Astrocyte of the hippocampus (primary cell): Measurements from ENCODE around the gene KLK11.

Source experiments
- DNase-seq: peaks from one replicate; pipeline ENCODE4 v3.0.0; 2011; ENCODE audit warnings: low read depth, low spot score

The KLK11 gene

DNA sequence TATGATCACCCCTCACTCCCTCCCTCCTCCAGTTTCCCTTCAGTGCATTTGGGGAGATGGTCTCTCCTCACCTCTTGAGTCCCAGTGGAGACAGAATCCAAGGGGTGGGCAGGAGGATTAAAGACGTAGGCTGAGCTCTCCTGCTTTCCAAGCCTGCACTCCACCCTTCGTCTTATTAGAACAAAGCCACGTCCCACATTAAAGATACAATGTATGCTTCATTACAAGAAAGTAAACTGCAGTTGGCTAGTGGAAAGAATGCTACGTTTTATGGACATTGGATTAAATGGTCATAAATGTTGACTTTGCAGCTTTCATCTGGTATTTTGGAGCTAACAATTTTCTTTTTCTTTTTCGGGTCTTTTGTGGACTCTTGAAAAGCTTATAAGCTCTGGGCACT lies 1.5 kb upstream of the KLK11 start:
- no peak for DNase-seq

DNA sequence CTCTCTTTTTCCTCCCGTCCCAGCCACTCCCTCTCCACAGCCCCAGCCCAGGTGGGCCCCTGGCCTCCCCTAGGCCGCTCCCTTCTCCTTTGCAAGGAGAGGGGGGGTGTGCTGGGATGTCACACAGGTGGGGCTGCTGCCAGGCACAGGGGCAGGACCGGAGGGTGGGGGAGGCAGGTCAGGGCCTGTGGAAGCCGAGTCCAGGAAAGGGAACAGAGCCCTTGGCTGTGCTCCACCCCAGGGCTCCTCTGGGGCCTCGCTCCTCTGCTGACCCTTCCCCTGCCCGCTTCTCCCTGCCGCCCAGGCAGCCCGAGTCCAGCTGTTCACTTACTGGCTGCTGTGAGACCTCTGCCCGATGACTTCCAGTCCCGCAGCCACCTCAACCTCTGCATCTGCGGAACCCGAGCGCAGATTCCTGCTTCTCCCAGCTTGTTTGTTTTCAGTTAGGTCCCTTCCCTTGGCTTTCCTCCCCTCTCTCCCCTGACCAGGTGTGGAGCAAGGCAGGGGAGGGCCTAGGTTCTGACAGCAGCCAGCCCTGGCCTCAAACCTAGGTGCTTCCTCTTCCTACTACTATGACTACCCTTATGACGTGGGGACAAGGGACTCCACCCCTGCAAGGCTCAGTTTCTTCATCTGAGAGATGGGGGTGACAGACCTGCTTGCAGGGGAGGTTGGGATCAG lies 850 bp upstream of the KLK11 start:
- no peak for DNase-seq

DNA sequence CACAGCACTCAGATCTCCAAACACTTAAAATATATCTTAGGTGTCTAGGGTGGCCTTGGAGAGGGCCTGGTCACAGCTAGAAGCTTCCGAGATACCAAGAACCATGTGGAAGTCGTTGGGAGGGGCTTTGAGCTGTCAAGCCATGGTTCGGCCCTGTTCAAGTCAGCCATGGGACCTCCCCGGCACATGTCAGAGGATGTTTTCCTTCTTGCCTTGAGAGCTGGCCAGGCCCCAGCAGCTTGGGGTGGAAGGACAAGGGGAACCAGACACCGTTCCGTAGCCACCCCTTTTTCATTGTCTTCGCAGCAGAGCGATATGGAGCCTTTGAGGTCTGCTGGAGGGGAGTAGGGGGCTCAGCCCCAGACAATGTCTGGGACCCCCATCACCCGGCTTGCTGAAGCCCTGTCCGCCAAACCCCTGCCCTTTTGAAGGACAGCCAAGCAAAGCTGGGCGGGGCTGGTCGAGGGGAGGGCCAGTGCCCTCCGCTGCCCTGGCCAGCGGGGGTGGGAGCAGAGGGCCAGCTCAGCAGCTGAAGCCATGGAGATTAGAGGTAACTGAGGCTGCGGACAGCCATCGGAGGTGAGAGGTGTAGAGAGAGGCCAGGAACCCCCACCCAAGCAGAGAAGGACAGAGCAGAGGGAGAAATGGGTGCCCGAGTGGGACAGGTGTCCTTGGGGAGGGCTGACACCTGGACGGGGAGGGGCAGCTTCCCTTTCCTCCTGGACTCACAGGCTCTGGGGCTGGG lies 435 bp downstream of the KLK11 start:
- DNase-seq: no peak

DNA sequence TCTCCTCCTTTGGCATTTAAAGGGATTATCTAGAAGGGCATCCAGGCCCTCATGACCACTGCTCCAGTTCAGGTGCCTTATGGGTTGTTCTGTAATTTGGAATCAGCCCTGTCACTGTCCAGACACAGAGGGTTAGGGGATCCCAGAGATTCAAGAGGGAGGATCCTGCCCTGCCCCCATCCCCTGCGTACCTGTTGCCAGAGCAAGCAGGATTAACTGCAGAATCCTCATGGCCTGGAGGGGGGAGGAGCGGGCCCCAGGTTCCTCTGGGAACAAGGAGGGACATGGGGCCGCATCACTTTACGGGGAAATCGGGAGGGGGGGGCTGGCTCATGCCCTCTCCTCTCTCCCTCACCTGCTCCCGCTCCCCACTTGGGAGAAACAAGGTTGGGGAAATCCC lies 1.0 kb downstream of the KLK11 start:
- DNase-seq: no peak

DNA sequence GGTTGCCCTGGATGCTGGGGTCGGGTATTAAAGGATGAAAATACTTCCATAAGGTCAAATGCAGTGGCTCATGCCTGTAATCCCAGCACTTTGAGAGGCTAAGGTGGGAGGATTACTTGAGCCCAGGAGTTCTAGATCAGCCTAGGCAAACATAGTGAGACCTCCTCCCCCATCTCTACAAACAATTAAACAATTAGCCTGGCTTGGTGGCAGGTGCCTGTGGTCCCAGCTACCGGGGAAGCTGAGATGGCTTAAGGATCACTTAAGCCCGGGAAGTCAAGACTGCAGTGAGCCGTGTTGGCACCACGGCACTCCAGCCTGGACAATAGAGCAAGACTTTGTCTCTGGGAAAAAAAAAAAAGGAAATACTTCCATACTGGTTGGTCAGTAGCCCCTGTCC lies 1.5 kb downstream of the KLK11 start:
- no peak for DNase-seq

DNA sequence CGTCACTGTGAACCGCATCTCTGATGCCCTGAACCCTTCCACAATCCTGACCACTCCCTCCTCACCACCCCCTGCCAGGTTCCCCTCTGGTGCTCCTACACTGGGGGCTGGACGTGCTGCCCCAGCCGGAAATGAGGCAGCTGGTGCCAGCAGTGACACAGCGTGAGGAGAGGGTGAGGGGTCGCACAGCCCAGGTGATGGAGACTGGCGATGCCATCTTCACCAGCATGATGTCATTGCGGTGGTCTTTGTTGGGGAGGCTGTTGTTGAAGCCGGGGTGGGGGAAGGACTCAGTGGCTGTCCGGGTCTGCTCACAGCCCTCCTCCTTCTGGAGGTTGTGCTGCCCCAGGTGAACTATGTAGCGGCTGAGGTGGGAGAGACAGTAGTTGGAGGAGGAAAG lies 2.5 kb downstream of the KLK11 start:
- DNase-seq: no peak

DNA sequence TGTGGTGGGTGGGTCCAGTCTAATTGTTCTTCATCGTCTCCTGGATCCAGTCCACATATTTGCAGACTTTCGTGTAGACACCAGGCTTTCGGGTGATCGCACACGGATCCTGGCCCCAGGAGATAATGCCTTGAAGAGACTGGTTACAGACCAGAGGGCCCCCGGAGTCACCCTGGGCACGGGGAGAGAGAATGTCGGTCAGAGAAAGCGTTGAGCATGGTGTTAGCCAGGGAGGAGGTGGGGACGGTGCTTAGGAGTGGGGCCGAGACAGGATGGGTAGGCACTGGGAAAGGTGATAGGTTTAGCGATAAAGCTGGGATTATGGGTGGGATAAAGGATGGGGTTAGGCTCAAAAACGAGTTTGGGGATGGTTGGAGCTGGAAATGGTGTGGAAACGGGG lies 3.9 kb downstream of the KLK11 start:
- no peak for DNase-seq

DNA sequence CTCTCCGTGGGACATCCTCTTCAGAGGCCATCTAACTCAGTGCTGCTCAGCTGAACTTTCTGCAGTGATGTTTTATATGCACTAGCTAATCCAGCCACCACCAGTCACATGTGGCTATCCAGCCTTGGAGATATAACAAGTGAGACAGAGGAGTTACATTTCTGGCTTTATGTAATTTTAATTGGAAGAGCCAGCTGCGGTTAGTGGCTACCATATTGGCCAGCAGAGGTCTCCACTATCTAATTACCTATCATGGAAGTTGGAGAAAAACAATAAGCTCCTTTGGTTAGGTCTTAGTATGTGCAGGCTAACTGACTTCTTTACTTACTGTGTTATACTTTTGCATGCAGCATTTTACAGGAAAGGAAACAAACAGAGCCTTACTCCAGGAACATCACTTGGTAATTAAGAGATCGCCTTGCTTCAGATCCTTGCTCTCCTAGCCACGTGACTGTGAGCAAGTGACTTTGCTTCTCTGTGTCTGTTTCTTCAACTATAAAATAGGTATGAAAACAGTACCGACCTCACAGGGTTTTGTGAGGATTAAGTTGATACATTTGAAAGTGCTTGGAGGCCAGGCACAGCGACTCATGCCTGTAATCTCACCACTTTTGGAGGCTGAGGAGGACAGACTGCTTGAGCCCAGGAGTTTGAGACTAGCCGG lies 5.3 kb downstream of the KLK11 start:
- DNase-seq: peak; percentile 52

DNA sequence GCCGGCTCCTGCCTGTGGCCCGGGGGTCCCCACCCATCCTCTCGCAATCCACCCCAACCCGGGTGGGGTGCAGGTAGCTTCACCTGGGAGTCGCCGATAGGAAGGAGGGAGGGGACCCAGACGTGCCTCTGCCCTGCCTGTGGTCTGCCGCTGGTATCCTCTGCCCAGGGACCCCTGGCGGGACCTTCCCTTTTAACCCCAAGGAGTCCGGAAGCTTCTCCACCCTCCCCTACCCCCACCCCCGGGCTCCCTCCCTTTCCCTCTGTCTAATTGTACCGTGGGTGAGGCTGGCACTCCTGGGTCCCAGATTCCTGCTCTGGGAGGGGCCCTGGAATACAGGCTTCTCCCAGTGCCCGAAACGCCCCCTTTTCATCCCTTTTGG lies 6.9 kb downstream of the KLK11 start, which contains the start of gene KLK10:
TSS of gene KLK10 (minus strand) at position 166 of the 382 bp plus-strand sequence. CDS start 579 bp downstream, outside the sequence.
- no peak for DNase-seq

DNA sequence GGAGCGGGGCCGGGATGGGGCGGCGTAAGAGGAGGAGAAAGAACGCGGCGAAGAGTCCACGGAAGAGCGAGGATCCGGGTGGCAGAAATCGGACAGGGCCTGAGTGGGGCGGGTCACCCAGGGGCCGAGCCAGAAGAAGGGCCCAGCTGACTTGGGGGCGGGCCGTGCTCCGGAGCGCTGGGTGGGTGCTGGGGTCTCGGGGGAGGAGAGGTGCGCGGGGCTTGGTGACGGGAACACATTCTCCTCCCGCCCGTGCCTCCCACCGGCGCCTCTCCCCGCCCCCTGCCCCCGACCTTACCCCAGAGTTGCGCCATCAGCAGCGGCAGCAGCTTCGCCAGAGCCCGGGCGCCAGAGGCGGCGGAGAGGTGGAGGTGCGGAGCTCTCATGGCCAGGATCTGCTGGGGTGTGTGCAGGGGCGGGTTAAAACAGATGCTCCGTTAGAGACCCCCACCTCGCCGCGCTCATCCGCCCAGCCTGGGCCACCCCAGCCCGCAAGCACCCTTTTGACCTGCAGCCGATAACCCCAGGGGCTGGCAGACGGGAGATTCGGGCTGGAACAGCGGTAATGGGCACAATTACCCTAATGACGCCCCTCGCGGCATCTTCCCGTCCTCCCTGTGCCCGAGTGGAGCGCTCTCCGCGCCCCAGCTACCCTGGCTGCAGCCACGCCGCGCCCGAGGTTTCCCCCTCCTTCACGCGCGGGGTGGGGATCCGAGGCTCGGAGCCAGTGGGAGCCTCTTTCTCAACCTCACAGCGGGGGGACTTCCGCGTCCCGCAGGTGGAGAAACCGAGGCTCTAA lies 7.5 kb downstream of the KLK11 start:
- DNase-seq: peak; percentile 7

DNA sequence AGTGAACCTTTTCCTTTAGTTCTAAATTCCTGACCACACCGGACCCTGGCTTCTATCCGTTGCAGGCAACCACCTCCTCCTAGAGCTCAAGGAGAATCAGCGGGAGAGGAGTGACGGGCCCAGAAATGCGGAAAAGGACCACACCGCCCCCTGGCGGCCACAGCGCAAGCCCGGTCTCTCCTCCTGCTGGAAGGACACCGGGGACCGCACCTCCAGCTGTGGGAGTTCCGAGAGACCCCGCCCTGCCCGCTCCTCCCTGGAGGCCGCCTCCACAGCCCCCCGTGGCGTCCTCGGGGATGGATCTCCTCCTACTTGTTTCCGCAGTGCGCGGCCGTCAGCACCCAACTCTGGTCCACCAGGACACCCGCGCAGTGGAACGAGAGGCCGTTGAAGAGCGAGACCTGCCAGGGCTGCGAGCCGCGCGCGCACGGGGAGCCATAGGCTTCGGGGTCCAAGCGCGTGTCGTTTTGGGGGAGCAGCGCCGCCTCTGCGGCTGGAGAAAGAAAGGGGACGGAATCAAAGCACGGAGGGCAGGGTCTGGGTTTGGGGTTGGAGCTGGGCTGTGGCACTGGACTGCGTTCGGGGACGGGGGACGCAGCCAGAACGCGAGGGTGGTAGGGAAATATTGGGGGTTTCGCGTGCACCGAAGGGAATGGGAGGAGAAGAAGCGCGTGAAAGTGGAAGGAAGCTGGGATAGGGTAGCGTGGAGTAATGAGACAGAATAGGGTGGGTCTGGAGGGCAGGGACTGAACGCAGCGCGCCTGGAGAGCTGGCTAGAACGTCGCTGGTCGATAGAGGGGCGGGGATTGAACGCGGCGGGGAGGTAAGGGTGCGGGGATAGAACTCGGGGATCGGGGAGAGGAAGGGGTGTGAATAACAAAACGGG lies 9.4 kb downstream of the KLK11 start:
- DNase-seq: peak; percentile 52

DNA sequence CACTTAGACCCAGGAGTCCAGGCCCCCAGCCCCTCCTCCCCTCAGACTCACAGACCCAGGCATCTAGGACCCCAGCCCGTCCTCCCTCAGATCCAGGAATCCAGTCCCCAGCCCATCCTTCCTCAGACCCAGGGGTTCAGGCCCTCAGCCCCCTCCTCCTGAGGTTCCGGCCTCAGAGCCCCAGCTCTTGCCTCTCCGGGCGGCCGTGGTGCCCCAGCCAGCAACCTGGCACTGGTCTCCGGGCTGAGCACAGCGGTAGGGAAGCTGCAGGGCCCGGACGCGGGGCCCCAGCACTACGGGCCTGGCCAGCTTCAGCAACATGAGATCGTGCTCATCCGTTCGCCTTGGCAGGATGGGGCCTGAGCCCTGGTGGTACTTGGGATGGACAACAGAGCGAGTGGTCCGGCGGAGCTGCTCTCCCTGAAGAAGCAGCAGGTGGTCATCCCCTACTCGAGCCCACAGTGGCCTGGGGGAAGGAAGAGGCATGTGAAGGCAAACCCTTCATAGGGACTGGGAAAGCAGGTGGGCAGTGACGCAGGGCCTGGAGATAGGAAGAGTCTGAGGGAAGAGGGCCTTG lies 10.6 kb downstream of the KLK11 start:
- DNase-seq: no peak

DNA sequence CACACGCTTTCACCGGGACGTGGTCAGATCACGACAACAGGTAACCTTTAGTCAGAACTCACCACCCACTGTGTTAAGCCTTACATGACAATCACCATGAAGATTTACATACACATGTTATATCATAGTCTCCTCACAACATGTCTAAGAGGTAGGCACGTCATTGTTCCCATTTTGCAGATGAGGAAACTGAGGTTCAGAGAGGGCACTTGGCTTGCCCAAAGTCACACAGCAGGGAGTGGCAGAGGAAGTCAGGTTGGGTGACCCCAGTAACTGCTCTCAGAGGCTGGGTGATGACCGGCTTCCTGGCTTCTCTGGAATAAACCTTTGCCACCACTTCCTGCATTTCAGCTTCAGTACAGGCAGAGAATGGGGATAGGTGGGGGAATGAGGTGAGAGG lies 12.2 kb downstream of the KLK11 start:
- no peak for DNase-seq

DNA sequence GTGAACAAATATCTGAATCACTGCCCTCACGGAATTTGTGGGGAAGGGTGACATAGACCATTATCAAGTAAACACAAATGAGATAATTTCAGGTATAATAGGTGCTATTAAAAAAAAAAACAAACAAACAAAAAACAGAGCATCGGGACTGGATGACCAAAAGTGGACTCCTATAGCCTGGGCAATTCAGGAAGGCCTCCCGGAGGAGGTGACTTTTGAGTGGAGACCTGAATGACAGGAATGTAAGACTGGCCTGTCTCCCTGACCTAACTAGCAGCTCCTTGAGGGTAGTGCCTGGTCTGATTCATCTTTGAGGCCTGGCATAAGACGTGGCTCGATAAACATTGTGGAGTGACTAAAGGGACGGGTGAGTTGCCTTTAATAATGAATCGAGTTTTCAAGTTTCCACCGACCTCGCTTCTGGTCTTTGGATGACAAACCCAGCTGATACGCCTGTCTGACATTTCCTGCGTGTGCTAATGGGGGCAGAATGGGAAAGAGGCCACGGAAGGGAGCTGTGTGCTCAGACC lies 13.7 kb downstream of the KLK11 start:
- no peak for DNase-seq

DNA sequence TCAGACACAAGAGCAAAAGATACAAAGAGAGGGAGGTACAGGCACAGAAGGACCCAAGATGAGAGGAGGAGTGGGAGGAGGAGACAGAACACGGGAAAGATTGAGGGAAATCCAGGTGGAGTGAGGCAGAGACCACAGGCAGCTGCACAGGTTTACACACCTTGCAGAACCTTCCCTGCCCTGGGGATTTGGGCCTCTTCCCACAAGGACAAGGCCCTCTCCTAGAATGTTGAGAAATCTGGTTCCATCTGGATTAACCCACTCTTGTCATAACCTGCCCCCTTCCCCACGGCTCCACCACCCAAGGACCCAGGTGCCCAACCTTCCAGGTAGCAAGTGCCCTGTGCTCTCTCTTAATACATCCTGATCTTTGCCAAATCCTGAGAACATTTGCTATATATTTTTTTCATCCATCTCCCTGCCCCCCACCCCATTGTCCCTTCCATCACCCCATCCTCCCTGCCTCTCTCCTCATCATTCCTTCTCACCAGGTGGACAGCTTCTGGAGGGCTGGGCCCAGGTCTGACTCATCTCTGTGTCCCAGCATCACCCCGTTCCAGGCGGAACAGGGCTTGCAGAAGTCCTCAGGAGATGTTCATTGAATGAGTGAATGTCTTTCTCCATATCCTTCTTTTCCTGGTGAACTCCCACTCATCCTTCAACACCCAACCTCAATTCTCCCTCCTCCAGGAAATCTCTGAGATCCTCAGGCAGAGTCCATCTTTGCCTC lies 16.2 kb downstream of the KLK11 start:
- no peak for DNase-seq

DNA sequence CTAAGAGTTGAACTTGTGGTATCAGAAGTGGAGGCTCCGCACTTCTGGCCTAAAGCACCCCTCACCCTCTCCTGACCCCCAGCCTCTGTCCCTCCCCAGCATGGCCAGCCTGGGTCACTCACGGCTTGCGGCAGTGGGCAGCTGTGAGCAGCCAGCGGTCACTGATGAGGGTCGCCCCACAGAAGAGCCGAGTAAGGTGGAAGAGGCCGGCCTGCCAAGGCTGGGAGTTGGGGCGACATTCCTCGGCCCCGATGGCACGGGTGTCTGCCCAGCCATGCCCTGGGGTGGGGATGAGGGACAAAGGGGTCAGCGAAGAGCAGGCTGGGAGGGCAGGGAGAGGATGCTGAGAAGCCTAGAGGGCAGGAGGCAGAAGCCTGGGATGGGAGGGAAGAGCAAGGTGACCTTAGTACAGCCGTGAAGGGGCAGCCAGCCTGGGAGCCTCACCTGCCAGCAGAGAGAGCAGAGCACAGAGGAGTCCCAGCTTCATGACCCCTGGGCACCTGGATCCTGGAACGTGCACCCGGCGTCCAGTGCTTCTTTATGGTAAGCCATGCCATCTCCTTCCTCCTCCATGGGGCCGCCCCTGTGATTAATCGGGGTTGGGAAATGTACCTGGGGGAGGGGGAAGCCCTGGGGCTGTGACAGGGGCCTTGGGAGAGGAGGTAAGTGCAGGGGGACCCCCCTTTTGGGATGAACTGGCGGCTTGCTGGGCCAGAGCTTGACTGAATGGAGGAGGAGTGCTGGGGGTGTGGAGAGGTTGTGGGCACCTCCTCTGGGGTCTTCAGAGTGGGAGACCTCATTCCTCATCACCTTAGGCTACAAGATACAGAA lies 17.1 kb downstream of the KLK11 start:
- no peak for DNase-seq

DNA sequence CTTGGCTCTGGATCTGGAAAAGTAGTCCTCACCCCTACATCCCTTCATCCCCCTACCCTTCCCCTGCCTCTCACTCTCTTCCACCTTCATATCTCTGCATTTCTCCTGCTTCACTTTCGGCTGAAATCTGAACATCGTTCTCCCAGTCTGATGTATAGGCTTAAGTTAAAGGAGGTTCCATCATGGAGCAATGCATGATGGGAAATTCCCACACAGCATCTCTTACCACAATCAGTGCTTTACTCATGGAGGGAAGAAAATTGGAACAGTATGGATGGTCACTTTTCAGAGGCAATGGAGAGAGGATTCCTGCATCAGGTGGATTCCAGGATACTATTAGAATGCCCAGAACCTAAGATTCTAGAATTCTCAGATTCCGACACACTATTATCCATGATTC lies 18.9 kb downstream of the KLK11 start:
- no peak for DNase-seq

DNA sequence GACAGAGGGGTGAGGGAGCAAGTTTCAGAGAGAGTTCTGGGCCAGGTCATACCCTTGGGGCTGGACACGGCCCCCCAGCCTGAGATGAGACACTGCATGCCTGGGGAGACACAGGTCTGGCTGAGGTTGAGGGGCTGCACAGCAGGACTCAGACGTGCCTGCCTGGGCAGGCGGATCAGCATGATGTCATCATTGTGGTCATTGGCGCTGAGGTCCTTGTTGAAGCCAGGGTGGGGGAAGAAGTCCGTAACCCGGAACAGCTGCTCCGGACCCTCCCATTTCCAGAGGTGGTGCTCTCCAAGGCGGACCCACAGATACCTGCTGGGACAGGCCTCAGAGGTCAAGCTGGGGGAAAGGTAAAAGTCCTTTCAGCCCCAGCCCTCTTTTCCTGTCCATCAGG lies 20.0 kb downstream of the KLK11 start:
- DNase-seq: no peak

DNA sequence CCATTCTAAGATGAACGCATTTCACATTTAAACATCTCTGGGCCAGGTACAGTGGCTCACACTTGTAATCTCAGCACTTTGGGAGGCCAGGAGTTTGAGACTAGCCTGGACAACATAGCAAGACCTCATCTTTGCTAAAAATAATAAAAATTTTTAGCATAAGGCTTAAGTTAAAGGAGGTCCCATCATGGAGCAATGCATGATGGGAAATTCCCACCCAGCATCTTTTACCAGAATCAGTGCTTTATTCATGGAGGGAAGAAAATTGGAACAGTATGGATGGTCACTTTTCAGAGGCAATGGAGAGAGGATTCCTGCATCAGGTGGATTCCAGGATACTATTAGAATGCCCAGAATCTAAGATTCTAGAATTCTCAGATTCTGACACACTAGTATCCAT lies 21.2 kb downstream of the KLK11 start:
- no peak for DNase-seq
